ENCODE results near the gene PRPH2. TPM values are rescaled to one million over a fixed set of nuclear protein-coding genes. Genes with fewer than 3 reads are reported as not detected.

PRPH2 gene
- total and polyA plus RNA-seq, 10 of the 15 experiments (the other 5 are each of a cell fraction or from before 2014, with no cell fraction given): 0.08 TPM; not detected in 9

DNA sequence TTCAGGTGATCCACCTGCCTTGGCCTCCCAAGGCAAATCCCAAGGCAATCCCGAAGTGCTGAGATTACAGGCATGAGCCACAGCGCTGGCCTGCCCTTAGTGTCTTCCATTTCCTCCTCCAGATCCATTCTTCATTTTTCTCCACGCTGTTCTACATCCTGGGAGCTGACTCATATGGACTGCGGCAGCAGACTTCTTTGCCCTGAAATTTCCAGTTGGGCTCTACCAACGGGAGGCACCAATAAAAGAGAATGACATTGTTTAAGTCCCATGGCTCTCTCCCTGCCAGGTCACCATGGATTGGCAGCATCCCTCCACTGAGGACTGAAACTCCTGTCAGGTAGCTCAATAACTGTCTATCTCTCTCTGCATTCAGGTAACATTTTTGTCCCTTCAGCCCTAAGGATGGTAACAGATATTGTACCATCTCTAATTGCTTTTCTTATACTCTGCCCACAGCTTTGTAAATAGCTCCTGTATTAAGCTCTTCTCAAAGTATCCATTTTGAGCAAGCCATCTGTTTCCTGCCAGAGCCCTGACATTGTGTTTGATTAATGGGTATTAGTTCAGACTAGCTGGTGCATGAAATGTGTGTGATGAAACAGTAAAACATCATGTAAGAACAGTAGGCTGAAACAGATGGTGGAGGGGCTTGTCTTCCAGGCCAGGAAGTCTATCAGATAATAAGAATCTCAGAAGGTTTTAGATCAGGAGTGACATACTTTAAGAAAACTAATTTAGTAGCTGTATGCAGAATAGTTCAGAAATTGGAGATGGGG lies 19.9 kb upstream of the PRPH2 start:
- Histone ChIP-seq H2AFZ (ENCODE audit: control insufficient read depth, low read depth, low read length) (no peak overlapping the region), H3K27me3 (replicated peaks in 1 of 2; ENCODE audit: control insufficient read depth in 2 of 2, insufficient read depth in 2 of 2, low read length in 1 of 2) (no peaks in the 10 kb centered on the region), H3K9me3 (replicated peaks; ENCODE audit: control insufficient read depth, insufficient read depth, low read length) (no peaks in the 10 kb centered on the region), H3K79me2 (ENCODE audit: control insufficient read depth, insufficient read depth, low read length) (peaks cover 24% of the 10 kb centered on the region), H3K4me2 (ENCODE audit: control insufficient read depth, insufficient read depth) (no peak overlapping the region), H4K20me1 (ENCODE audit: control insufficient read depth, insufficient read depth) (no peaks in the 10 kb centered on the region), H3K27ac (ENCODE audit: control insufficient read depth, insufficient read depth) (no peak overlapping the region), H3K9ac (ENCODE audit: control insufficient read depth, insufficient read depth, low read length) (no peak overlapping the region), H3K4me1 (ENCODE audit: control insufficient read depth, insufficient read depth, low read length) (no peaks in the 10 kb centered on the region), H3K4me3 (no peak overlapping the region), H3K36me3 (ENCODE audit: control insufficient read depth in 2 of 2, insufficient read depth in 2 of 2, low read length in 1 of 2) (no peaks in the 10 kb centered on the region)
- intact Hi-C loops (cut with micrococcal nuclease; ENCODE audit: unreplicated experiment) (no loop called here), in situ Hi-C loops (cut with MboI) (no loop called here)
- ChIA-PET SMC1A (ENCODE audit: uncharacterized antibody, unreplicated experiment) (interaction anchor here (1.0 to 2.3 kb wide), 5 partner anchors 12 to 42 kb away, joined by 5 to 12 read pairs (median 5); no protein-coding TSS in a partner anchor), CTCF (interaction anchor here (0.6 to 1.5 kb wide), 8 partner anchors 12 to 692 kb away, joined by 3 to 6 read pairs (median 3); partner anchors contain the start of gene TAF8), POLR2A (interaction anchor here (0.5 to 1.5 kb wide), 6 partner anchors 9 to 170 kb away, joined by 3 to 8 read pairs (median 4); partner anchors contain the start of gene RPL7L1), RAD21 (ENCODE audit: unreplicated experiment) (interaction anchor here (0.7 to 1.0 kb wide), 2 partner anchors 11 to 12 kb away, joined by 4 read pairs; no protein-coding TSS in a partner anchor)
- BruUV-seq (replicated peaks): no TSS peak
- FAIRE-seq: peak; percentile 38
- 77% methylated on average over 5 of the region's 5 CpGs for WGBS (ENCODE audit: insufficient coverage, insufficient replicate concordance, low lambda C conversion rate, missing lambda C conversion rate)
- ATAC-seq: no peak
- peak; percentile 78 for TF ChIP-seq PKNOX1 (IDR thresholded peaks at IDR 0.05)
- TF ChIP-seq SMAD1 (IDR thresholded peaks at IDR 0.05; ENCODE audit: low read depth, partially characterized antibody): no peak
- TF ChIP-seq JUND (IDR thresholded peaks at IDR 0.05; ENCODE audit: low read depth, low read length): no peak
- TF ChIP-seq CBFB (IDR thresholded peaks at IDR 0.05; ENCODE audit: low read depth): no peak
- peak; percentile 71 for TF ChIP-seq PBX3 (IDR thresholded peaks at IDR 0.05; ENCODE audit: insufficient replicate concordance, low read depth, low read length)
- no peak for DNase-seq (ENCODE audit: low read depth, low spot score)

Data from GM12878 (cell line).